BE2C (cell line): ENCODE data around the gene PSMC3.

Experiments
- DNase-seq: peaks from one replicate; pipeline ENCODE4 v3.0.0-alpha.2; 2020
- H3K27me3 ChIP-seq: fragments of 250-450 bp; sonication (Bioruptor Pico); 2 replicates; pipeline ENCODE4 v1.5.1; 2020; ENCODE audit warnings: mild to moderate bottlenecking
- H3K36me3 ChIP-seq: fragments of 250-450 bp; sonication (Bioruptor Pico); 2 replicates; pipeline ENCODE4 v1.5.1; 2020; ENCODE audit warnings: mild to moderate bottlenecking
- H3K4me1 ChIP-seq: fragments of 250-450 bp; sonication (Bioruptor Pico); 2 replicates; pipeline ENCODE4 v1.5.1; 2020
- H3K4me3 ChIP-seq: 2 replicates; pipeline ENCODE4 v1.5.1; 2011; ENCODE audit warnings: low read depth, low read length
- H3K9me3 ChIP-seq: fragments of 250-450 bp; sonication (Bioruptor Pico); 2 replicates; pipeline ENCODE4 v1.5.1; 2020
- TF ChIP-seq, protein P1 (sequence below): IDR thresholded peaks from 2 replicates; pipeline ENCODE4 v1.5.1; 2012; ENCODE audit warnings: mild to moderate bottlenecking, low read depth, low read length

PSMC3 gene

GRCh38 chr11:47440054-47440476 is 13.8 kb upstream of the PSMC3 start:
- Histone ChIP-seq H3K4me3 (no peak overlapping the region), H3K27me3 (no peaks in the 10 kb centered on the region), H3K36me3 (no peaks in the 10 kb centered on the region), H3K4me1 (no peaks in the 10 kb centered on the region), H3K9me3 (no peaks in the 10 kb centered on the region)
- no peak for DNase-seq
- TF ChIP-seq, protein P1, sequence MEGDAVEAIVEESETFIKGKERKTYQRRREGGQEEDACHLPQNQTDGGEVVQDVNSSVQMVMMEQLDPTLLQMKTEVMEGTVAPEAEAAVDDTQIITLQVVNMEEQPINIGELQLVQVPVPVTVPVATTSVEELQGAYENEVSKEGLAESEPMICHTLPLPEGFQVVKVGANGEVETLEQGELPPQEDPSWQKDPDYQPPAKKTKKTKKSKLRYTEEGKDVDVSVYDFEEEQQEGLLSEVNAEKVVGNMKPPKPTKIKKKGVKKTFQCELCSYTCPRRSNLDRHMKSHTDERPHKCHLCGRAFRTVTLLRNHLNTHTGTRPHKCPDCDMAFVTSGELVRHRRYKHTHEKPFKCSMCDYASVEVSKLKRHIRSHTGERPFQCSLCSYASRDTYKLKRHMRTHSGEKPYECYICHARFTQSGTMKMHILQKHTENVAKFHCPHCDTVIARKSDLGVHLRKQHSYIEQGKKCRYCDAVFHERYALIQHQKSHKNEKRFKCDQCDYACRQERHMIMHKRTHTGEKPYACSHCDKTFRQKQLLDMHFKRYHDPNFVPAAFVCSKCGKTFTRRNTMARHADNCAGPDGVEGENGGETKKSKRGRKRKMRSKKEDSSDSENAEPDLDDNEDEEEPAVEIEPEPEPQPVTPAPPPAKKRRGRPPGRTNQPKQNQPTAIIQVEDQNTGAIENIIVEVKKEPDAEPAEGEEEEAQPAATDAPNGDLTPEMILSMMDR: no peak

- Histone ChIP-seq H3K4me1 (no peaks in the 10 kb centered on the region), H3K4me3 (no peak overlapping the region), H3K36me3 (no peaks in the 10 kb centered on the region), H3K9me3 (no peaks in the 10 kb centered on the region), H3K27me3 (no peaks in the 10 kb centered on the region)
- no peak for DNase-seq
- TF ChIP-seq, protein P1: no peak
These were observed 12.5 kb upstream of the PSMC3 start for GRCh38 chr11:47438721-47439120.

DNA sequence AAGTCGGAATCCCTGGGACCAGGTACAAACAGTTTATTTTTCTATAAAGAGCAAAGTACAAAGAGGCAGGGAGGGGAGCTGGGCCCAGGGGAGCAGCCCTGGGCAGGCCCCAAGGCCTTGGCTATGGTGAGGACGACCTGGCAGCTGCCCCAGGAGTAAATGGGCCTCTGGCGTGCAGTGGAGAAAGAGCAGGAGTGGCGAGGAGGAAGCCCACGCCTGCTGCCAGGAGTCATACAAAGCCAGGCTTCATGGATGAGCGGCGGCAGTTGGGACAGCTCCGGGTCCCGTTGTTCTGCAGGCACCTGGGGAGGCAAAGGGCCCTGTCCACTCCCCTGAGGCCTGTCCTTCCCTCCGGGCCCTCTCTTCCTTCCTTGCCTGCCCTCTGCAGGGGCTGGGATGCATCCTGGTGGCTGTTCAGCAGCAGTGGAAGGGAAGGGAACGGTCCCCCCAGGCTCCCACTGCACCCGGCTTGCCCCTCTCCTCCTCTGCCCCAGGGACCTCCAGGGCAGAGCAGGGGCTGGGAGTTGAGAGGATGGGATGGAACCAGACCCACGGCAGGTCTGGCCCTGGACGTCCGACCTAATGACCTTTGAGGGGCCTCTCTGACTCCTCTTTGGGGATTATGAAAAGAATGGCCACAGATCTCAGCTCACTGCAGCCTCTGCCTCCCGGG is 11.6 kb upstream of the PSMC3 start:
- DNase-seq: peak; percentile 24

DNA sequence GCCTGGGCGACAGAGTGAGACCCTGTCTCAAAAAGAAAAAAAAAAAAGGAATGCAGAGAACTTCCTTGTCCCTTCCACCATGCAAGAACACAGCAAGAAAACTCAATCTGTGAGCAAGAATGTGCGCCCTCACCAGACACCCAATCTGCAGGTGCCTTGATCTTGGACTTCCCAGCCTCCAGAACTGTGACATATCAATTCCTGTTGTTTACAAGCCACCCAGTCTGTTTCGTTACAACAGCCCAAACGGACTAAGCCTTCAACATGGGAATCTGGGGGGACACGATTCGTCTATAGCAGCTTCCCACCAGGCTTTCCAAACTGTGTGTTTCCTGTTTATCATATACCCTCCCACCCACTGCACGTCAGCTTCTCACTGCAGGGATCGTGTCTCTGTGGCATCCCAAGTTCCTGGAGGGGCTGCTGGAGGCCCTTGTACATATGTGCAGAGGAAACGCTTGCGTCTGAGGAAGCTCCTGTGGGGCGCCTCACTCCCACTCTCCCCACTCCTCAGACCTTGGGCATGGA is 11.0 kb upstream of the PSMC3 start:
- no peak for DNase-seq
- Histone ChIP-seq H3K27me3 (no peaks in the 10 kb centered on the region), H3K4me3 (no peak overlapping the region), H3K4me1 (no peaks in the 10 kb centered on the region), H3K9me3 (no peaks in the 10 kb centered on the region), H3K36me3 (no peaks in the 10 kb centered on the region)
- TF ChIP-seq, protein P1: no peak

More for the DNA sequence above, 11.6 kb upstream of the PSMC3 start:
- no peaks in the 10 kb centered on the region for H3K4me1 ChIP-seq
- no peak overlapping the region for H3K4me3 ChIP-seq
- H3K36me3 ChIP-seq: no peaks in the 10 kb centered on the region
- TF ChIP-seq, protein P1: no peak
- no peaks in the 10 kb centered on the region for H3K9me3 ChIP-seq
- H3K27me3 ChIP-seq: no peaks in the 10 kb centered on the region

GRCh38 chr11:47436726-47437125 is 10.5 kb upstream of the PSMC3 start:
- Histone ChIP-seq H3K27me3 (no peaks in the 10 kb centered on the region), H3K9me3 (no peaks in the 10 kb centered on the region), H3K4me1 (no peaks in the 10 kb centered on the region), H3K36me3 (no peaks in the 10 kb centered on the region), H3K4me3 (no peak overlapping the region)
- TF ChIP-seq, protein P1: no peak
- no peak for DNase-seq

- Histone ChIP-seq H3K4me1 (no peaks in the 10 kb centered on the region), H3K9me3 (no peaks in the 10 kb centered on the region), H3K27me3 (no peaks in the 10 kb centered on the region), H3K4me3 (no peak overlapping the region), H3K36me3 (no peaks in the 10 kb centered on the region)
- TF ChIP-seq, protein P1: no peak
- no peak for DNase-seq
These were observed 9.4 kb upstream of the PSMC3 start for GRCh38 chr11:47435687-47436086.
